K562 (cell line): ENCODE measurements around the gene PTBP3. TPM values are rescaled to one million over a fixed set of nuclear protein-coding genes. Genes with fewer than 3 reads are reported as not detected.

Experiments used
- ATF2 ChIP-seq: sonication (generic); formaldehyde crosslinking; IDR thresholded peaks from 2 replicates; pipeline ENCODE4 v1.8.1; 2022; ENCODE audit warnings: missing genetic modification reagents
- BMI1 ChIP-seq: fragments of 150-350 bp; IDR thresholded peaks from 2 replicates; pipeline ENCODE4 v1.6.1; 2014; ENCODE audit warnings: low read length
- BRF1 ChIP-seq: IDR thresholded peaks from 3 replicates; pipeline ENCODE4 v1.6.1; 2011; ENCODE audit warnings: borderline replicate concordance, mild to moderate bottlenecking; ENCODE audit not compliant: insufficient read length; ENCODE audit errors: extremely low read depth
- CXXC5 ChIP-seq: fragments of 250-450 bp; sonication (Bioruptor Pico); IDR thresholded peaks from 2 replicates; pipeline ENCODE4 v1.8.0; 2022; ENCODE audit warnings: inconsistent platforms, mild to moderate bottlenecking, moderate library complexity
- E2F6 ChIP-seq, 2 experiments: IDR thresholded peaks; 2 replicates each; pipeline ENCODE4 v1.6.1; 2011; ENCODE audit warnings: borderline replicate concordance in 1 of 2, control low read depth in 1 of 2, low read depth in 1 of 2, low read length in 1 of 2, mild to moderate bottlenecking in 1 of 2, mixed read lengths in 1 of 2, moderate library complexity in 1 of 2; ENCODE audit not compliant: insufficient read depth in 1 of 2, insufficient read length in 1 of 2, poor library complexity in 1 of 2, severe bottlenecking in 1 of 2; ENCODE audit errors: extremely low read depth in 1 of 2
- ELF1 ChIP-seq: fragments of 200-800 bp; sonication (Bioruptor generic); IDR thresholded peaks from 2 replicates; pipeline ENCODE4 v1.6.1; 2016; ENCODE audit warnings: missing genetic modification characterization, missing compliant biosample characterization
- ETV1 ChIP-seq: fragments of 450-650 bp; conservative IDR thresholded peaks from 2 replicates; pipeline ENCODE4 v1.6.1; 2016; ENCODE audit warnings: missing genetic modification characterization, control low read depth, low read depth, missing compliant biosample characterization
- FOSL1 ChIP-seq: fragments of 200-800 bp; sonication (Bioruptor generic); conservative IDR thresholded peaks from 2 replicates; pipeline ENCODE4 v1.6.1; 2016; ENCODE audit warnings: missing genetic modification characterization, missing compliant biosample characterization
- GABPB2 ChIP-seq: fragments of 250-450 bp; sonication (Bioruptor Pico); conservative IDR thresholded peaks from 2 replicates; pipeline ENCODE4 v1.5.1; 2021; ENCODE audit warnings: mild to moderate bottlenecking
- HMGN3 ChIP-seq: IDR thresholded peaks from 2 replicates; pipeline ENCODE4 v1.6.1; 2011; ENCODE audit warnings: borderline replicate concordance, low read depth, mild to moderate bottlenecking, mixed read lengths, low read length; ENCODE audit not compliant: insufficient read length; ENCODE audit errors: extremely low read depth
- HNRNPH1 ChIP-seq: fragments of 200-400 bp; formaldehyde crosslinking; optimal IDR thresholded peaks from 2 replicates; pipeline ENCODE3; 2017; ENCODE audit warnings: low read depth, mild to moderate bottlenecking, low read length, moderate library complexity
- KDM4B ChIP-seq, 2 experiments: fragments of 450-650 bp in 1 of 2; sonication (generic) in 1 of 2; IDR thresholded peaks; 2 replicates each; pipeline ENCODE4 v1.6.1; 2016 to 2017; ENCODE audit warnings: borderline replicate concordance in 2 of 2, antibody characterized with exemption in 1 of 2, low read depth in 1 of 2, mild to moderate bottlenecking in 1 of 2
- KDM5B ChIP-seq: fragments of 200-600 bp; sonication (generic); IDR thresholded peaks from 2 replicates; pipeline ENCODE4 v1.6.1; 2012; ENCODE audit warnings: low read depth, mild to moderate bottlenecking, moderate library complexity, low read length, control low read depth, inconsistent platforms; ENCODE audit not compliant: insufficient replicate concordance
- KLF1 ChIP-seq: fragments of 450-650 bp; IDR thresholded peaks from 2 replicates; pipeline ENCODE4 v1.6.1; 2016; ENCODE audit warnings: missing genetic modification characterization, missing compliant biosample characterization
- MNT ChIP-seq, 2 experiments: fragments of 450-650 bp; conservative IDR thresholded peaks; 2 replicates each; pipeline ENCODE4 v1.6.1; 2017; ENCODE audit warnings: mild to moderate bottlenecking in 2 of 2, moderate library complexity in 2 of 2
- NCOR1 ChIP-seq: fragments of 450-650 bp; IDR thresholded peaks from 2 replicates; pipeline ENCODE4 v1.6.1; 2016; ENCODE audit warnings: mild to moderate bottlenecking, moderate library complexity
- NFATC3 ChIP-seq: fragments of 450-650 bp; IDR thresholded peaks from 2 replicates; pipeline ENCODE4 v1.6.1; 2017; ENCODE audit warnings: mild to moderate bottlenecking
- NFRKB ChIP-seq: fragments of 450-650 bp; IDR thresholded peaks from 2 replicates; pipeline ENCODE4 v1.6.1; 2016; ENCODE audit warnings: low read depth
- NR2C2 ChIP-seq, 2 experiments: fragments of 200-800 bp in 1 of 2; sonication (Bioruptor generic) in 1 of 2; sonication (generic) in 1 of 2; formaldehyde crosslinking in 1 of 2; IDR thresholded peaks; 2 replicates each; pipeline versions ENCODE4 v1.6.1 to v1.8.0; 2016 to 2022; ENCODE audit warnings: mild to moderate bottlenecking in 1 of 2, missing compliant biosample characterization in 1 of 2, missing genetic modification characterization in 1 of 2, missing genetic modification reagents in 1 of 2
- NRF1 ChIP-seq, 2 experiments: fragments of 450-650 bp; IDR thresholded peaks in 1 of 2; conservative IDR thresholded peaks in 1 of 2; 2 replicates each; pipeline ENCODE4 v1.6.1; 2014; ENCODE audit warnings: mild to moderate bottlenecking in 2 of 2
- SMARCC2 ChIP-seq: fragments of 450-650 bp; IDR thresholded peaks from 2 replicates; pipeline ENCODE4 v1.6.1; 2017; ENCODE audit warnings: antibody characterized with exemption, moderate library complexity, mild to moderate bottlenecking, low read depth
- TAF9B ChIP-seq: fragments of 450-650 bp; IDR thresholded peaks from 2 replicates; pipeline ENCODE4 v1.6.1; 2018; ENCODE audit warnings: mild to moderate bottlenecking; ENCODE audit not compliant: partially characterized antibody
- ZNF76 ChIP-seq: fragments of 250-450 bp; sonication (Bioruptor Pico); IDR thresholded peaks from 2 replicates; pipeline ENCODE4 v1.4.0; 2020; ENCODE audit warnings: mild to moderate bottlenecking, moderate library complexity, borderline replicate concordance
- polyA plus RNA-seq, 8 experiments: library from polyadenylated mRNA; depleted of rRNA in 4 of 8; stranded (reverse) in 5 of 8; unstranded in 3 of 8; fragments of >200 nt; fragmentation: Nextera tagmentation in 2 of 8; fragmentation: Illumina TruSeq in 1 of 8; extraction: Ambion mirVana in 2 of 8; extraction: Trizol in 1 of 8; gene quantifications; 2 replicates each; pipeline versions ENCODE4 v1.2.1 to v1.2.3, GENCODE V29; 2011 to 2014; ENCODE audit warnings: inconsistent platforms in 1 of 8, missing spikeins in 1 of 8
- total RNA-seq, 7 experiments: library from RNA; depleted of rRNA in 6 of 7; stranded (reverse); fragments of >200 nt in 6 of 7; fragmentation: Illumina TruSeq in 2 of 7; extraction: Trizol in 2 of 7; gene quantifications; 2 replicates each; pipeline versions ENCODE4 v1.2.1 to v1.2.3, GENCODE V29; 2011 to 2021; ENCODE audit warnings: low replicate concordance in 1 of 7

PTBP3 gene
- total and polyA plus RNA-seq, 9 of the 15 experiments (the other 6 are each of a cell fraction or from before 2014, with no cell fraction given), result 22.4 to 132 (median 68.0) TPM

- TF ChIP-seq E2F6 (IDR thresholded peaks at IDR 0.05; ENCODE audit: borderline replicate concordance in 1 of 2, extremely low read depth in 1 of 2, insufficient read depth in 1 of 2, insufficient read length in 1 of 2, low read depth in 1 of 2, low read length in 1 of 2, poor library complexity in 1 of 2, severe bottlenecking in 1 of 2), result peak; percentile 8 to 82
- no peak; a peak in 1 of 4 replicates for TF ChIP-seq KDM4B (IDR thresholded peaks at IDR 0.05; ENCODE audit: borderline replicate concordance in 2 of 2, low read depth in 1 of 2)
- no peak for TF ChIP-seq KLF1
- TF ChIP-seq MNT (conservative IDR thresholded peaks at IDR 0.05), result peak in 1 of 2 experiments; percentile 9; a peak in 1 of 4 replicates
- no peak for TF ChIP-seq NCOR1
- 0 out of 2 replicates have a peak, but pooled peaks have one; percentile 39 for TF ChIP-seq CXXC5 (CRISPR knock-in tag)
- TF ChIP-seq HNRNPH1, result no peak
- TF ChIP-seq KDM5B, result peak; percentile 65
- no peak for TF ChIP-seq GABPB2
- no peak for TF ChIP-seq NR2C2 (CRISPR knock-in tag; IDR thresholded peaks at IDR 0.05)
- peak; percentile 14; the same call in 1 of the 2 replicates for TF ChIP-seq NR2C2 (tag; IDR thresholded peaks at IDR 0.05)
- TF ChIP-seq ATF2 (CRISPR knock-in tag), result no peak
- no peak for TF ChIP-seq SMARCC2
- TF ChIP-seq ELF1 (tag), result peak; percentile 82
- TF ChIP-seq BMI1, result no peak
- TF ChIP-seq NRF1 (conservative IDR thresholded peaks at IDR 0.05 in 1 of 2, IDR thresholded peaks at IDR 0.05 in 1 of 2), result peak; percentile 24 to 46; a peak in 3 of 4 replicates
- TF ChIP-seq TAF9B, result peak; percentile 10
- no peak for TF ChIP-seq NFATC3
- peak; percentile 39 for TF ChIP-seq HMGN3
- TF ChIP-seq NFRKB, result 0 out of 2 replicates have a peak, but pooled peaks have one; percentile 29
- peak; percentile 61 for TF ChIP-seq ETV1 (tag)
- no peak for TF ChIP-seq ZNF76 (CRISPR knock-in tag)
- TF ChIP-seq FOSL1 (tag), result no peak; the same call in 1 of the 2 replicates
- no peak for TF ChIP-seq BRF1
Measured at GRCh38 chr9:112333639-112334431, 416 bp upstream of the PTBP3 start (continued).
